Tibial nerve (tissue), 4 donors: Measurements from ENCODE around the gene UGT1A8. TPM values are rescaled to one million over a fixed set of nuclear protein-coding genes. Genes with fewer than 3 reads are reported as not detected.

Experiments
- DNase-seq, 2 donors: peaks; one replicate each; pipeline ENCODE4 v3.0.0-alpha.2; 2019; ENCODE audit warnings: low spot score in 2 of 2
- H3K27ac ChIP-seq, 4 donors: fragments of 200-600 bp; sonication (generic) in 3 of 4; one replicate each; pipeline ENCODE4 v1.5.1; 2017 to 2019; ENCODE audit warnings: mild to moderate bottlenecking in 1 of 4
- H3K27me3 ChIP-seq, 2 donors: fragments of 200-600 bp; sonication (generic) in 1 of 2; one replicate each; pipeline versions ENCODE4 v1.5.1 to v1.6.0; 2017 to 2019
- H3K36me3 ChIP-seq, 3 donors: fragments of 200-600 bp; sonication (generic); one replicate each; pipeline ENCODE4 v1.5.1; 2018 to 2019
- H3K4me1 ChIP-seq, 4 donors: fragments of 200-600 bp; sonication (generic) in 3 of 4; one replicate each; pipeline ENCODE4 v1.5.1; 2017 to 2019
- H3K4me3 ChIP-seq, 4 donors: fragments of 200-600 bp; sonication (generic) in 3 of 4; one replicate each; pipeline ENCODE4 v1.5.1; 2017 to 2019; ENCODE audit warnings: mild to moderate bottlenecking in 1 of 4, moderate library complexity in 1 of 4
- H3K9me3 ChIP-seq, 4 donors: fragments of 200-600 bp; sonication (generic) in 3 of 4; one replicate each; pipeline ENCODE4 v1.5.1; 2017 to 2019
- EP300 ChIP-seq, 2 donors: sonication (generic); formaldehyde crosslinking; IDR thresholded peaks; one replicate each; pipeline ENCODE4 v1.6.1; 2017; ENCODE audit warnings: antibody characterized with exemption in 2 of 2, mild to moderate bottlenecking in 1 of 2
- POLR2A ChIP-seq, 2 donors: fragments of 450-650 bp; IDR thresholded peaks; one replicate each; pipeline ENCODE4 v1.6.1; 2017; ENCODE audit warnings: antibody characterized with exemption in 2 of 2, mild to moderate bottlenecking in 2 of 2, moderate library complexity in 2 of 2
- WGBS, 2 donors: methylation state at CpG; one replicate each; pipeline ENCODE4 v1.1.5; 2018; 5-methylcytosine and 5-hydroxymethylcytosine counted together
- total RNA-seq, 4 donors: library from RNA; depleted of rRNA; stranded (reverse); fragments of >200 nt; gene quantifications; one replicate each; pipeline ENCODE4 v1.1.0, GENCODE V29; 2016
- TF ChIP-seq, protein P1 (sequence below), 5 experiments: fragments of 200-600 bp in 3 of 5; fragments of 450-650 bp in 2 of 5; sonication (generic) in 3 of 5; IDR thresholded peaks; one replicate each; pipeline ENCODE4 v1.5.1; 2016 to 2019; ENCODE audit warnings: antibody characterized with exemption in 5 of 5, mild to moderate bottlenecking in 3 of 5, moderate library complexity in 2 of 5

UGT1A8 gene
- total RNA-seq, 4 donors from 2014 or later = not detected

DNA sequence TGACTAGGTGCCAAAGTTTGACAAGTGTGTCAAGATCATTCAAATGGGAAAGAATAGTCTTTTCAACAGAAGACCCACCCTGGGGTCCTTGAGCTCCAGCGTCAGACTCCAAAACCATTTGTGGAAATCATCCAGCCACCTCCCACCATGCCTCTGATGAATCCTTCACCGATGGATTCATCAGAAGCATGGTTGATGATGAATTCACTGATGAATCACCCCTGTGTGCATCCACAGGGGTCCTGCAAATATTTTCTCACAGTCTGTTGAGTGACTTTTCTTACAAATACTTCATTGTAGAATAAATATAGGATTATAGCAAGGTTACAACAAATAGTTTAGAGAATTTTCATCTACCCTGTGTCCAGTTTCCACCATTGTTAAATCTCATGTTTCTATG lies 58.6 kb downstream of the UGT1A8 start:
- Histone ChIP-seq H3K27me3 (no peaks in the 10 kb centered on the region), H3K36me3 (no peaks in the 10 kb centered on the region), H3K4me1 (no peaks in the 10 kb centered on the region), H3K27ac (no peak overlapping the region), H3K4me3 (no peak overlapping the region), H3K9me3 (no peaks in the 10 kb centered on the region)
- TF ChIP-seq, protein P1, sequence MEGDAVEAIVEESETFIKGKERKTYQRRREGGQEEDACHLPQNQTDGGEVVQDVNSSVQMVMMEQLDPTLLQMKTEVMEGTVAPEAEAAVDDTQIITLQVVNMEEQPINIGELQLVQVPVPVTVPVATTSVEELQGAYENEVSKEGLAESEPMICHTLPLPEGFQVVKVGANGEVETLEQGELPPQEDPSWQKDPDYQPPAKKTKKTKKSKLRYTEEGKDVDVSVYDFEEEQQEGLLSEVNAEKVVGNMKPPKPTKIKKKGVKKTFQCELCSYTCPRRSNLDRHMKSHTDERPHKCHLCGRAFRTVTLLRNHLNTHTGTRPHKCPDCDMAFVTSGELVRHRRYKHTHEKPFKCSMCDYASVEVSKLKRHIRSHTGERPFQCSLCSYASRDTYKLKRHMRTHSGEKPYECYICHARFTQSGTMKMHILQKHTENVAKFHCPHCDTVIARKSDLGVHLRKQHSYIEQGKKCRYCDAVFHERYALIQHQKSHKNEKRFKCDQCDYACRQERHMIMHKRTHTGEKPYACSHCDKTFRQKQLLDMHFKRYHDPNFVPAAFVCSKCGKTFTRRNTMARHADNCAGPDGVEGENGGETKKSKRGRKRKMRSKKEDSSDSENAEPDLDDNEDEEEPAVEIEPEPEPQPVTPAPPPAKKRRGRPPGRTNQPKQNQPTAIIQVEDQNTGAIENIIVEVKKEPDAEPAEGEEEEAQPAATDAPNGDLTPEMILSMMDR (IDR thresholded peaks at IDR 0.05) = no peak
- no peak for TF ChIP-seq POLR2A (IDR thresholded peaks at IDR 0.05)
- no peak for TF ChIP-seq EP300 (IDR thresholded peaks at IDR 0.05)
- DNase-seq = no peak
- 72 to 77% methylated on average over 2 of the region's 2 CpGs for WGBS, 2 donors

DNA sequence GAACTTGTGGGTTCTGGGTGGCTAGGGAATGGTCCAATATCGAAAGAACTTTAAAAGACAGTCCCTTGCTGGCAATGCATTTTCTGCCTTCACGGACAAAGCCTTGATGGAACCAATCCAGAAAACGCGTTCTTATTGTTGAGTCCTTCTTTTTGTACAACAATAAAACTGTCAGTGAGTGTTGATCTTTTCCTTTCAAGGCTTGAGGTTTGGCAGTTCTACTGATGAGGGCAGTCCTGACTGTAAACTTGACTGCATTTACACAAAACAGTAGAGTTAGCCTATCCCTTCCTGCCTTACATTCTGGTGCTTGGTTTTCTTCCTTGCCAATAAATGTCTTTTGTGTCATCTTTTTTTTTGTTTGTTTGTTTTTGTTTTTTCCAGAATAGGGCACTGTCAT lies 61.8 kb downstream of the UGT1A8 start:
- H3K4me1 ChIP-seq = no peaks in the 10 kb centered on the region
- no peaks in the 10 kb centered on the region for H3K36me3 ChIP-seq
- 72 to 82% methylated on average over 4 of the region's 4 CpGs for WGBS, 2 donors
- no peak overlapping the region for H3K4me3 ChIP-seq
- TF ChIP-seq POLR2A (IDR thresholded peaks at IDR 0.05) (no peak), EP300 (IDR thresholded peaks at IDR 0.05) (no peak)
- TF ChIP-seq, protein P1 (IDR thresholded peaks at IDR 0.05) = no peak
- H3K9me3 ChIP-seq = no peaks in the 10 kb centered on the region
- no peak for DNase-seq
- H3K27me3 ChIP-seq = no peaks in the 10 kb centered on the region
- no peak overlapping the region for H3K27ac ChIP-seq

DNA sequence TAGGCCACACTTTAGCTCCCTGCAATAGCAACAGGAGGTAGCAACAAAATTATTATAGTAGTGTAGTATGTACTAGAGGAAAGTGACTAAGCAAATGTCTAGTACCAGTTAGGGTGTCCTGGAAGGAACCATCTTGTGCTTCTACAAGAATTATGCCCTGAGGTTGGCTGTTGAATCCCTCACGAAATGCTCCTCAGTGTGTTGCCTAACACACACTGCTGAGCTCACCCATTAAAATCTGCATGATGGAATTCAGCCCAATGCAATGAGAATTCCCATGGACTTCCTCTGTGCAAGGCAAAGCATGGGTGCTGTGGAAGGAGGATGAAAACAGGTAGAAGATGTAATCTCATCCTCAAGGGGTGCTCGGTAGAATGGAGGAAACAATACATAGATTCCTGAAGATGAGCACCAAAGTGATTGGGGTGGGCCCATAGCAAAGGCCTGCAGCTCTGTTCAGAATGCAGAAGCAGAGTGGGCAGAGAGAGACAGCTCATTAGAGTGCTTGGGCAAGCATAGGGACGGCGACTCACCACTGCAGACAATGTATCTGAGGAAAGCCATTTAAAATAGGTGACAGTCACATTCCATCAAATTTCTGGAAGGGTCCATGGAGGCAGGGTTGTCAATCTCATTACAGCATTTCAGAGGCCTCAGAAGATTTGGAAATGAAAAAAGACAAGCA lies 63.1 kb downstream of the UGT1A8 start:
- no peak for DNase-seq
- no peak overlapping the region for H3K4me3 ChIP-seq

DNA sequence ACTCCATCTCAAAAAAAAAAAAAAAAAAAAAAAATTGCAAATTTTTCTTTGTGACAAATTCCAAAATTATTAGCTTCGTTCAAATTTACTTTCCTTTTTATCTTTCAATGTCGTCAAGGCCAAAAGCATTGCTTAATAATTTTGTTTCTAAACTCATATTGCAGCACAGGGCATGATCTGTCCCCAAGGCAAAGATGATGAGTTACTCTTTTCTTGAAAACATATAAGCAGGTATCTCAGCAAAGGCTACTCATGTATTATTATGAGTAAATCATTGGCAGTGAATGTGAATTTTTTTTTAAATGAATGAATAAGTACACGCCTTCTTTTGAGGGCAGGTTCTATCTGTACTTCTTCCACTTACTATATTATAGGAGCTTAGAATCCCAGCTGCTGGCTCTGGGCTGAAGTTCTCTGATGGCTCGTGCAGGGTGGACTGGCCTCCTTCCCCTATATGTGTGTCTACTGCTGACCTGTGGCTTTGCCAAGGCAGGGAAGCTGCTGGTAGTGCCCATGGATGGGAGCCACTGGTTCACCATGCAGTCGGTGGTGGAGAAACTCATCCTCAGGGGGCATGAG lies 64.2 kb downstream of the UGT1A8 start, which contains the start of gene UGT1A7:
Gene UGT1A7 (plus strand): TSS at position 381 of the 579 bp plus-strand sequence. CDS start 37 bp downstream, at position 418.
- TF ChIP-seq, protein P1 (IDR thresholded peaks at IDR 0.05) = no peak
- TF ChIP-seq POLR2A (IDR thresholded peaks at IDR 0.05) (no peak), EP300 (IDR thresholded peaks at IDR 0.05) (no peak)
- no peaks in the 10 kb centered on the region for H3K27me3 ChIP-seq
- H3K4me3 ChIP-seq = no peak within 1 kb of the TSS
- 77 to 90% methylated on average over 5 of the region's 5 CpGs for WGBS, 2 donors
- H3K36me3 ChIP-seq = no peaks in the 10 kb centered on the region
- no peak within 1 kb of the TSS for H3K27ac ChIP-seq
- no peak for DNase-seq
- H3K9me3 ChIP-seq = no peaks in the 10 kb centered on the region
- no peaks in the 10 kb centered on the region for H3K4me1 ChIP-seq

More for the DNA sequence above, 63.1 kb downstream of the UGT1A8 start:
- Histone ChIP-seq H3K9me3 (no peaks in the 10 kb centered on the region), H3K27me3 (no peaks in the 10 kb centered on the region), H3K27ac (no peak overlapping the region), H3K36me3 (no peaks in the 10 kb centered on the region), H3K4me1 (no peaks in the 10 kb centered on the region)
- WGBS, 2 donors = 78 to 79% methylated on average over 4 of the region's 4 CpGs
- TF ChIP-seq EP300 (IDR thresholded peaks at IDR 0.05) (no peak), POLR2A (IDR thresholded peaks at IDR 0.05) (no peak)
- TF ChIP-seq, protein P1 (IDR thresholded peaks at IDR 0.05) = no peak

GRCh38 chr2:233684640-233685039 lies 67.2 kb downstream of the UGT1A8 start:
- Histone ChIP-seq H3K27ac (no peak overlapping the region), H3K4me3 (no peak overlapping the region), H3K36me3 (no peaks in the 10 kb centered on the region), H3K9me3 (no peaks in the 10 kb centered on the region), H3K27me3 (no peaks in the 10 kb centered on the region), H3K4me1 (no peaks in the 10 kb centered on the region)
- DNase-seq = no peak
- TF ChIP-seq POLR2A (IDR thresholded peaks at IDR 0.05) (no peak), EP300 (IDR thresholded peaks at IDR 0.05) (no peak)
- TF ChIP-seq, protein P1 (IDR thresholded peaks at IDR 0.05) = no peak
- 69 to 83% methylated on average over 1 of the region's 1 CpG for WGBS, 2 donors
